ENCODE data around the gene CD3G.
A peak's percentile ranks its signal among the peaks of the same experiment; 100 is the strongest.

The CD3G gene

DNA sequence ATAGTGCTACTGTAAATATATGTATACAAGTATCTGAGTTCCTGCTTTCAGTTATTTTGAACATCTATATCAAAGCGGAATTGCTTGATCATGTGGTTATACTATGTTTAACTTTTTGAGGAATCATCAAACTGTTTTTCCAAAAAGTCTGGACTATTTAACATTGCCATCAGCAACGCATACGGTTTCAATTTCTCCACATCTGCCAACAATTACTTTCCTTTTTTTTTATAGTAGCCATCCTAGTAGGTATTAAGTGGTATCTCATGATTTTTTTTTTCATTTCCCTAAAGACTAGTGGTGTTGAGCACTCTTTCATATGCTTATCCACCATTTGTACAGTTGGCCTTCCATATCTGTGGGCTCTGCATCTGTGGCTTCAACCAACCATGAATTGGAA is 13.9 kb downstream of the CD3G start:
- TF ChIP-seq CTCF (IDR thresholded peaks at IDR 0.05; ENCODE audit: insufficient read depth, missing control alignments) = no peak
- FAIRE-seq = no peak
- DNase-seq (ENCODE audit: insufficient read length, low spot score) = no peak

DNA sequence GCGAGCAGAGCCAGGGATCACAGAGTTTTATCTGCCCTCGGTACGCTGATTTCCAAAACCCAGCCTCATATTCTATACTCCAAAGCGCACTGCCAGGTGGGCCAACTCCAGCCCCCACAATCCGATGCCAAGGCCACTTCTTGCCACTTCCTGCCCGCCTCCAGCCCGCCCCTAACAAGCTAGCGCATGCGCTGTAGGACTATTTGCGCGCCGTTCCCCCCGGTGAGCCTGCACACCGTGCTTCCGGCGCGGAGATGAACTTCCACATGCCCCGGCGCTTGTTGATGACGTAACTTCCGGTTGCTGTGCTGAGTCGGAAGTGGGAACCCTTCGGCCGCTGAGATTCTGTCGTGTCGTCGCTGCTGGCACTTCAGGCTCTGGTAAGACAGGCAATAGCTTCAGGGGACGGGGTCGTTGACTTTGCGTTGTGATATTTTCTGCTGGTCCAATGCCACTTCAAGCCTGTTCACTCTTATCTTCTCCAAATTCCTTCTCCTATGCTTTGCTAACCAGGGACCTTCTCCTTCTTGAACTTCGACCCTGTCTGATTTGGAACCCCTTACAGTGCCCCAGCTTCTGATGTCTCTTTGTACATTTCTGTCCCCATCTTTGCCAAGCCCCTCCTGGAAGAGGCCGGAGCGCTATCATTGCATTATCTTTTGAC is 15.3 kb downstream of the CD3G start, which contains the start of gene UBE4A:
Gene UBE4A (plus strand): TSS at position 306 of the 664 bp plus-strand sequence. CDS start 5,481 bp downstream, outside the sequence.
- FAIRE-seq = peak; percentile 25
- TF ChIP-seq CTCF (IDR thresholded peaks at IDR 0.05; ENCODE audit: insufficient read depth, missing control alignments) = no peak
- DNase-seq (ENCODE audit: insufficient read length, low spot score) = peak; percentile 31

DNA sequence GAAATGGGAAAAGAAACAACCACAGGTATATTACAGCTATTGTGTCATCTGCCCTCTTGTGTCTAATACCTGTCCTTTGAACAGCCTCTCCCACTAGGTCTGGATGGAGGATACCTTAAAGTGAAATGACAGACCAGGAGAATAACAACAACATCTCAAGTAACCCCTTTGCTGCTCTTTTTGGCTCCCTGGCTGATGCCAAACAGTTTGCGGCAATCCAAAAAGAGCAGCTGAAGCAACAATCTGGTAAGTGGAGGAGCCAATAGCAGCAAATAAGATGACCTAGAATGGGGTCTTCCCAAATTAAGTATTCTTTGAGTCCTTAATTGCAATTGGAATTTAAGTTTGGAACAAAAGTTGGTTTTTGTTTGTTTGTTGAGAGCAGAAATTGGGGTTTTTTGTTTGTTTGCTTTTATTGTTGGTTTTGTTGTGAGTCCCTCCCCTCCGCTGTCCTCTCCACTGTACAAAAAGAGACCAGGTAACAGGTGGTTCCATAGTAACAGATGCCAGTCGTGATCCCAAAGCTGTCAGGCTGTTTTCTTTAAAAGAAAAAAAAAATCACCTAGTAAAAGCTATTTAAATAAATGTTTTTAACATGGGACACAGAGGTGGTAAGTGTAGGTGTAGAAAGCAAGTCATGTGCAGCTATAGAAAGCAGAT is 20.9 kb downstream of the CD3G start:
- DNase-seq (ENCODE audit: insufficient read length, low spot score) = no peak
- no peak for TF ChIP-seq CTCF (IDR thresholded peaks at IDR 0.05; ENCODE audit: insufficient read depth, missing control alignments)
- no peak for FAIRE-seq

- no peak for FAIRE-seq
Measured at GRCh38 chr11:118366287-118366686, 22.1 kb downstream of the CD3G start.

GRCh38 chr11:118370774-118371173 is 26.6 kb downstream of the CD3G start:
- no peak for TF ChIP-seq CTCF (IDR thresholded peaks at IDR 0.05; ENCODE audit: insufficient read depth, missing control alignments)
- no peak for FAIRE-seq
- DNase-seq (ENCODE audit: insufficient read length, low spot score) = no peak

More at GRCh38 chr11:118366287-118366686, 22.1 kb downstream of the CD3G start:
- no peak for TF ChIP-seq CTCF (IDR thresholded peaks at IDR 0.05; ENCODE audit: insufficient read depth, missing control alignments)
- no peak for DNase-seq (ENCODE audit: insufficient read length, low spot score)

GRCh38 chr11:118373263-118373662 is 29.1 kb downstream of the CD3G start:
- no peak for TF ChIP-seq CTCF (IDR thresholded peaks at IDR 0.05; ENCODE audit: insufficient read depth, missing control alignments)
- FAIRE-seq = no peak
- no peak for DNase-seq (ENCODE audit: insufficient read length, low spot score)

DNA sequence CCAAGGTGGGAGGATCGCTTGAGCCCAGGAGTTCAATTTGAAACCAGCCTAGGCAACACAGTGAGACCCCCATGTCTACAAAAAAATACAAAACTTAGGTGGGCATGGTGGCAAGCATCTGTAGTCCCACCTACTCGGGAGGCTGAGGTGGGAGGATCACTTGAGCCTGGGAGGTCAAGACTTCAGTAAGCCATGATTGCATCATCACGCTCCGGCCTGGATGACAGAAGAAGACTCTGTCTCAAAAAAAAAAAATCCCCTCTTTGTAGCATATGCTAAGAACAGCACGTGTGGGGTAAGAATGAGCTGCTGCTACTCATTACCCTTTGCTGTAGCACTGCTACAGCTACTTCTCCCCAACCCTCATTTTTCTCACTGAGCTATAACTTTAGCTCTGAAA is 29.7 kb downstream of the CD3G start:
- FAIRE-seq (no peak), DNase-seq (ENCODE audit: insufficient read length, low spot score) (no peak)
- TF ChIP-seq CTCF (IDR thresholded peaks at IDR 0.05; ENCODE audit: insufficient read depth, missing control alignments) = no peak

Data from D721Med (cell line).